HEK293T (cell line): Measurements from ENCODE around the gene DNAJC10.
"Not testable (repeated sequence)": the region's sequence is repeated elsewhere in the genome, so short reads cannot be mapped to it uniquely, and the experiment has no call there.

Experiments used
- CTCF ChIA-PET: fragments of 350-600 bp; formaldehyde crosslinking; extraction: SDS; loops from one replicate; lab custom pipeline; 2021; ENCODE audit warnings: antibody characterized with exemption, inconsistent platforms; lab: Yijun Ruan, JAX
- POLR2A ChIA-PET: fragments of 350-600 bp; formaldehyde crosslinking; extraction: SDS; loops from one replicate; lab custom pipeline; 2020; ENCODE audit warnings: antibody characterized with exemption, inconsistent platforms; lab: Yijun Ruan, JAX
- DNase-seq: peaks from one replicate; pipeline ENCODE4 v3.0.0; 2012; ENCODE audit warnings: mixed read lengths; ENCODE audit errors: extremely low spot score
- ARNT ChIP-seq: fragments of 450-650 bp; IDR thresholded peaks from 2 replicates; pipeline ENCODE4 v1.6.1; 2017; ENCODE audit warnings: mild to moderate bottlenecking
- BHLHE40 ChIP-seq: fragments of 450-650 bp; IDR thresholded peaks from 2 replicates; pipeline ENCODE4 v1.6.1; 2016; ENCODE audit warnings: mild to moderate bottlenecking, moderate library complexity, borderline replicate concordance
- CTBP1 ChIP-seq: fragments of 450-650 bp; IDR thresholded peaks from 2 replicates; pipeline ENCODE4 v1.6.1; 2016; ENCODE audit warnings: borderline replicate concordance
- ELF4 ChIP-seq: fragments of 450-650 bp; IDR thresholded peaks from 2 replicates; pipeline ENCODE4 v1.6.1; 2017; ENCODE audit warnings: antibody characterized with exemption
- FOXA1 ChIP-seq: fragments of 450-650 bp; IDR thresholded peaks from 2 replicates; pipeline ENCODE4 v1.6.1; 2016; ENCODE audit warnings: mild to moderate bottlenecking
- FOXK2 ChIP-seq: fragments of 450-650 bp; IDR thresholded peaks from 2 replicates; pipeline ENCODE4 v1.6.1; 2016; ENCODE audit warnings: mild to moderate bottlenecking
- FOXM1 ChIP-seq: fragments of 450-650 bp; IDR thresholded peaks from 2 replicates; pipeline ENCODE4 v1.6.1; 2017; ENCODE audit warnings: mild to moderate bottlenecking, borderline replicate concordance
- HDGF ChIP-seq: fragments of 450-650 bp; IDR thresholded peaks from 2 replicates; pipeline ENCODE4 v1.6.1; 2017; ENCODE audit warnings: antibody characterized with exemption, borderline replicate concordance
- L3MBTL2 ChIP-seq: fragments of 450-650 bp; conservative IDR thresholded peaks from 2 replicates; pipeline ENCODE4 v1.6.1; 2016; ENCODE audit warnings: mild to moderate bottlenecking
- LEF1 ChIP-seq: fragments of 450-650 bp; IDR thresholded peaks from 2 replicates; pipeline ENCODE4 v1.6.1; 2017; ENCODE audit warnings: mild to moderate bottlenecking, borderline replicate concordance
- NFRKB ChIP-seq: fragments of 450-650 bp; IDR thresholded peaks from 2 replicates; pipeline ENCODE4 v1.6.1; 2016; ENCODE audit warnings: mild to moderate bottlenecking, moderate library complexity
- PKNOX1 ChIP-seq: fragments of 450-650 bp; IDR thresholded peaks from 2 replicates; pipeline ENCODE4 v1.6.1; 2016
- SP1 ChIP-seq: fragments of 450-650 bp; IDR thresholded peaks from 2 replicates; pipeline ENCODE4 v1.6.1; 2017
- SUZ12 ChIP-seq: fragments of 450-650 bp; IDR thresholded peaks from 2 replicates; pipeline ENCODE4 v1.6.1; 2016; ENCODE audit warnings: mild to moderate bottlenecking
- TARDBP ChIP-seq: fragments of 450-650 bp; IDR thresholded peaks from 2 replicates; pipeline ENCODE4 v1.6.1; 2016
- ZNF384 ChIP-seq: fragments of 450-650 bp; IDR thresholded peaks from 2 replicates; pipeline ENCODE4 v1.6.1; 2016

The DNAJC10 gene

GRCh38 chr2:182732736-182733135, 16.7 kb downstream of the DNAJC10 start:
- TF ChIP-seq BHLHE40: no peak
- no peak for TF ChIP-seq SUZ12
- TF ChIP-seq SP1: no peak
- TF ChIP-seq FOXK2: no peak
- no peak for TF ChIP-seq PKNOX1
- no peak for TF ChIP-seq L3MBTL2
- TF ChIP-seq HDGF: no peak
- no peak for TF ChIP-seq ELF4
- TF ChIP-seq CTBP1: no peak
- no peak for TF ChIP-seq FOXA1
- TF ChIP-seq LEF1: no peak
- TF ChIP-seq FOXM1: no peak
- no peak for TF ChIP-seq ARNT
- TF ChIP-seq NFRKB: no peak
- TF ChIP-seq ZNF384: no peak
- DNase-seq: no peak
- POLR2A ChIA-PET: interaction anchor here (0.9 kb wide), 1 partner anchor 17 kb away, joined by 5 read pairs; the partner anchor contains the start of gene DNAJC10
- CTCF ChIA-PET: interaction anchor here (0.6 to 0.9 kb wide), 2 partner anchors 9 to 466 kb away, joined by 3 read pairs; no protein-coding TSS in a partner anchor

- CTCF ChIA-PET: no interaction called here
- DNase-seq: no peak
- TF ChIP-seq HDGF: no peak
- TF ChIP-seq L3MBTL2: no peak
- no peak for TF ChIP-seq LEF1
- no peak for TF ChIP-seq TARDBP
- no peak for TF ChIP-seq NFRKB
- no peak for TF ChIP-seq CTBP1
- TF ChIP-seq SUZ12: no peak
- TF ChIP-seq FOXM1: no peak
- no peak for TF ChIP-seq PKNOX1
- no peak for TF ChIP-seq ZNF384
- no peak for TF ChIP-seq FOXK2
- no peak for TF ChIP-seq ELF4
- POLR2A ChIA-PET: no interaction called here
These were observed 17.5 kb downstream of the DNAJC10 start for GRCh38 chr2:182733572-182733971.

- CTCF ChIA-PET, DNase-seq, POLR2A ChIA-PET: not testable (repeated sequence)
These were observed 20.8 kb downstream of the DNAJC10 start for GRCh38 chr2:182736856-182737255.

- POLR2A ChIA-PET: no interaction called here
- no peak for TF ChIP-seq TARDBP
- no peak for TF ChIP-seq PKNOX1
- no peak for TF ChIP-seq BHLHE40
- TF ChIP-seq FOXA1: no peak
- no peak for TF ChIP-seq LEF1
- TF ChIP-seq FOXK2: no peak
- no peak for TF ChIP-seq FOXM1
- no peak for TF ChIP-seq ZNF384
- no peak for TF ChIP-seq SP1
- no peak for TF ChIP-seq SUZ12
- no peak for TF ChIP-seq HDGF
- TF ChIP-seq ARNT: no peak
- TF ChIP-seq ELF4: no peak
- no peak for TF ChIP-seq CTBP1
- CTCF ChIA-PET: no interaction called here
- no peak for DNase-seq
These were observed 24.6 kb downstream of the DNAJC10 start for GRCh38 chr2:182740701-182741100.

GRCh38 chr2:182741620-182742019, 25.6 kb downstream of the DNAJC10 start:
- DNase-seq: no peak
- TF ChIP-seq FOXA1 (no peak), TARDBP (no peak), ZNF384 (no peak), SP1 (no peak), LEF1 (no peak), NFRKB (no peak), HDGF (no peak), L3MBTL2 (no peak), SUZ12 (no peak), ELF4 (no peak), ARNT (no peak), CTBP1 (no peak), FOXM1 (no peak), PKNOX1 (no peak), FOXK2 (no peak), BHLHE40 (no peak)
- CTCF ChIA-PET: no interaction called here
- POLR2A ChIA-PET: no interaction called here

- ChIA-PET CTCF (no interaction called here), POLR2A (no interaction called here)
- no peak for DNase-seq
- TF ChIP-seq ARNT (no peak), FOXA1 (no peak), SUZ12 (no peak)
These were observed 28.4 kb downstream of the DNAJC10 start for GRCh38 chr2:182744490-182744889.
